NCI-H345 treated with DMSO at 0.1 percent for 48 hours (cell line): ENCODE measurements around the gene WWOX.
A peak's percentile ranks its signal among the peaks of the same experiment; 100 is the strongest.
"Not testable (repeated sequence)": the region's sequence is repeated elsewhere in the genome, so short reads cannot be mapped to it uniquely, and the experiment has no call there.

Experiments used
- DNase-seq: peaks from one replicate; lab custom pipeline; 2025; ENCODE audit not compliant: unreplicated experiment; lab: John Stamatoyannopoulos, UW

WWOX gene

DNA sequence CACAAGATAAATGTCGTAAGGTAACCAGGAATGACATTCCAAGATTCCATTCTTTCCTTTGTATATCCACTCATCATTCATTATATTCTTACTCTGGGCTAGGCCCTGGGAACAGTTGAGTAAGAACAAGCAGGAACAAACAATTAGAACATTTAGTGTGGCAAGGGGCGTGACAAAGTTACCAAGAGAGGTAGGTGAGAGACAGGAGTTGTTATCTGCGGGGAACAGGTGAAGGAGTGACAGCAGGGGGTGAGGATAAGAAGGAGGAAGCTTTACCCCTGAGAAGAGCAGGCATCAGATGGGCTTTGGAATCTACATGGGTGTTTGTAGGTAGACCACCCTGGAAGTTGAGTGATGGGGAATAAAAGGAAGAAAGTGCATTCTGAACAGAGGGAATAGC lies 568.9 kb downstream of the WWOX start:
- no peak for DNase-seq

DNA sequence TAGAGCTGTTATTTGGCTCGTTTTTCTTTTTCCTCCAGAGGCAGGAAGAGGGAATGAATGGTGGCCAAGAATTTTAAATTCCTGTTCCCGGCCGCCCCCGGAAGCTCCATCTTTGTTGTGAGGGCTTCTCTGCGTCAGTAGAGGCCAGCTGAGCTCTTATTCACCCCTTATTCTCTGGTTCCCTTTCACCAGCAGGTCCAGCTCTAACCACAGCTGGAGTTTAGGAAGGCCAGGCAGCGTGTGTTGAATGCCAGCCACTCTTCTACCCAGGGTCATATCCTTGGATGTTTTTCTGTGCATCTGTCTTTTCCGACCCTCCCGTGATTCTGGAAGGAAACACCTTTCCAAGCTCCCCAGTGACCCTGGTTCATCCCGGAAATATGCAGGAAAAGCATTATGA lies 570.5 kb downstream of the WWOX start:
- no peak for DNase-seq

DNA sequence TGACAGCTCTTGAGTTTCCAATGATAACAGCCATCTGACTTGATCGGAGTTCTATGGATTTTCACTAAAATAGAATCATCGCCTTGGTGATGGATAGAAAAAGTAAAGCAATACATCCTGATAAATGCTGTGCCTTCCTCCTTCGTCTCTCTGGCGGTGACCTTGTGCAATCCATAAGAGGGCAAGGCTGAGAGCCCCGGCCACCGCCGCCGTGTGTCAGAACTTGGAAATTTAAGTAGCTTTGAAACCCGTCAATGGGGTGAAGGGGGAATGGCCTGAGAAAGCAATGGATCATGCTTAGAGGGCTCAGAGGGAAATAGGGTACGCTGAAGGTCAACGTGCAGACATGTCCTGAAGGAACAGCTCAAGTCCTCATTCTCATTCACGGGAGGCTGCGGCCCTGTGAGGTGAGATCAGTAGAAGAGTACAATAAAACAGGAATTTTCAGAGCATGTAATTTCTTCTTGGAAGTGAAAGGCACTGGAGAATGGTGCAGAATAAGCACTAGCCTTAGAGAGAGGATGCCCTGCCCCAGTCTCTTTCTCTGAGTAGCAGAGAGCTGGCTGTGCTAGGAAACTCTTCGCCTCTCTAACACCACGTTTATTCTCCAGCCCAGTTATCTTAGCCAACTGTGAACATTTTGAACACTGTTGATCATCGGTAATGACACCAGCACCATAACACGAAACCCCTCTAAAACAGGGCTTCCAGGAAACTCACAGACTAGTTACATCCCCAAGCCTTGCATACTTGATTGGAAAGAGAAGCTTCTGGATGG lies 573.5 kb downstream of the WWOX start:
- DNase-seq, result no peak

DNA sequence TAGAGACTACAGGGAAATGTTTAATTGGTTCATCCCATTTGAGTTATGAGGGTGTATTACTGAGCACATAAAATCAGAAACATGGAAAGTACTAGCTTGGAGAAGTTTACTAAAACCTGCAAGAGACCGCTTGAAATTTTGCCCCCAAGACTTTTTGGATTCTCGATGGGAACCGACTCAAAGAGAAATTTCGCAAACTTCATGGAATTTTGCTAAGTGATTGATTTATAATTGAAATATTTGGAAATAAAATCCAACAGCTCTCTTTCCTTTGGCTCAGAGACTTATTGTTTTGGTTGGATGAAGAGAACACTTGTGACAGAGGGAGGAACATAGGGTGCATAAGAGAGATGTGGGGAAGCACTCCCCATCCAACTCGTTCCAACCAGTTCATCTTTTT lies 574.4 kb downstream of the WWOX start:
- no peak for DNase-seq

DNA sequence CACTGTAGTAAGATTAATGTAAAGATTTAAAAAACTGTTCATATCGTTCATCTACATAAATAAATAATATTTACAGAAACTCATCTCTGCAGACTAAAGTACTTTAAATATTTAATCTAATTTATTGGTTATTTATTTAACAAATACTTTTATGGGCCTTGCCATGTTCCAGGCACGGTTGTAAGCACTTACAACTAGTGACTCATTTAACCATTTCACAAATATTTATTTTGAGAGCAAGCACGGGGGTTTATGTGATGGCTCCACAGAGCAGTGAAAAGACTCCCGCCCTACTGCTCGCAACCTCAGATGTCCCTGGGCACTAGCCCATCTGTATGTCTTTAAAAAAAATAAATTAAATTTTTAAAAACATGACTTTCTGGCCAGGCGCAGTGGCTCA lies 575.9 kb downstream of the WWOX start:
- DNase-seq, result no peak

DNA sequence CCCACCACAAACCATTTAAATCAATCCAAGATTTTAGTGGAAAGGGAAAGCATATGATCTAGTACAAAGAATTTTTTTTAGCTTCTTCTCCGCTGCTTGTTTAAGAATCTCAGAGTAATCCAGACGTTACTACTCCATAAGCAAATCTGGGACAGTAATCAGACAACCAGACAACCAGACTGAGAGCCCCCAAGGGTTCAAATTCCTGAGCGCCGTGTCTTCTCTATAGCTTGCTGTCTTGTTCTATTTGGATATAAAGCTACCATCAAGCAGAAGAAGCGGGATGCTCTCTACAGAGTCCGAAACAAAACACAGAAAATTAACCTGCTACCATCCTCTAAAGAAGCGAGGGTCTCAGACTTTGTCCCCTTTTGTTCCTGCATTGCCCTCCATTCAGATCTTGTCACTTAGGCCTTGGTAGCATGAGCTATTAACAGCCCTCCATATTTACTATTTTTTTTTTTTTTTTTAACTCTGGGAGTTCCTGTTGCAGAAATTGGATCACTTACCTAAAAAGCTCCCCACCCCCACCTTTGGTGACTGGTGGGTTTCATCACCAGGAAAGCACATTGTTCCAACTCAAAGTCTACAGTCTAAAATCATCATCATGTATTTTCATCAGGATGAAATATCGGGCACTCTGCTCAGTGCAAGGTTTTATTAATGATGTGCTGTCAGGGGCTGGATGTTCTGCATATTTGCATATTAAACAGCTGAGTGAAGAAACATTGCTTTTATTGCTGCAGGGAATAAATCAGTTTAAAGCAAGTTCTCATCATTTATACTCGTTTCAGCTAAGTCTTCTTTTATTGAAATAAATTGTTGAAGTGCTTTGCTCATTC lies 576.7 kb downstream of the WWOX start:
- no peak for DNase-seq

DNA sequence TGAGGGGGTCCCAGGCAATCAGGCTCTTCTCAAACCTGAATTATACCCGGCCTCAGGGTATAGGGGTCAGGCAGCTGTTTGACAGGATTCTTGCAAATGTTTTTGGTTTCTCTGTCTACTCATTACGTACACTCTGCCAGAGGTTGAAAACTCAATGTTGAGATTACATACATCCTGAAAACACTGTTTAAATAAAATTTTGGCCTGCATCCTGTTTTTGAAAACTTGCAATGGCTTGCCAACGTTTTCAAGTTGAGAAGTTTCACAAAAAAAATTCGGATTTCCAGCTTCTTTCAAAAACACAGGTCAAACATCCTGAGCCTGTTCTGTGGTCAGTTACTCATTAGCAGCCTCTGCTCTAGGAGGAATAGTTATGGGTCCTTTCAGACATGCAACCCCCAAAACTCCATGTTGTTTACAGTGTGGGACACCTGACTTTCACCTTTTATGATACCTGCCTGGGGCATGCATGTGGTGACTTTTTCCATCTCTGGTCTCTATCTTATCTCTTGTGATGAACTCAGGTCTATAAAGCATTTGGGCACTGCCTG lies 577.8 kb downstream of the WWOX start:
- no peak for DNase-seq

DNA sequence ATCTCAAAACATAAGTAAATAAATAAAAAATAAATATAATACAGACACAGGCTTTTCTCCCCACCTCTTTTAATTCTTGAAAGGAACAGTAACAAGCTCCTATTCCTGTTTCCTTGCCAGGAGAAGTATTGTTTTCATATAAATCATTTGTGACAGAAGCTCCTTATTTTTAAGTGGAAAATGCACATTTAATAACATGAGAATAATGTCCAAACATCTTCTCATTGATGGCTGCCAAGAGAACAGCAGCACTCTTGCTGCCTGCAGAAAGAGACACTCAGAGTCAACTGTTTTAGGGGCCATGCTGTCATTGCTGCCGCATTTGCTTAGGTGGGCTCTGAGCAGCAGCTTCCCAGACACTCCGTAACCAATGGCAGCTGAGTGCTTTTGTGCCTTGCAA lies 580.1 kb downstream of the WWOX start:
- no peak for DNase-seq

DNA sequence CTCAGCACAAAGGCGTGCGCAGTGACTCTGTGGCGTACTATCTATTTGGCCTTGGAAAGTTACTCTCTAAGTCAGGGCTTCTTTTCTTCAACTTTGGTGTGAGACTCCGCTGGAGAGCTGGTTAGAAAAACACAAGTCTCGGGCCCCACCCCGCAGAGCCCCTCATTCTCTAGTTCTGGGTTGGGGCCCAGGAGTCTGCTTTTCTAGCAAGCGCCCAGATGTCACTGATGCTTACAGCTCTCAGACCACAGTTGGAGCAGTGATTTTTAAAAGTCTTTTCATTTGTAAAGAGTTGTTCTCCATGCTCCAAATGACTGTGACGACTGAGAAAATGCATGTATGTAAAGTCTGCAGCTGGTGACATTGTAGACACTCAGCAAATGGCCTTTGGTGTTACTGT lies 582.3 kb downstream of the WWOX start:
- DNase-seq, result no peak

DNA sequence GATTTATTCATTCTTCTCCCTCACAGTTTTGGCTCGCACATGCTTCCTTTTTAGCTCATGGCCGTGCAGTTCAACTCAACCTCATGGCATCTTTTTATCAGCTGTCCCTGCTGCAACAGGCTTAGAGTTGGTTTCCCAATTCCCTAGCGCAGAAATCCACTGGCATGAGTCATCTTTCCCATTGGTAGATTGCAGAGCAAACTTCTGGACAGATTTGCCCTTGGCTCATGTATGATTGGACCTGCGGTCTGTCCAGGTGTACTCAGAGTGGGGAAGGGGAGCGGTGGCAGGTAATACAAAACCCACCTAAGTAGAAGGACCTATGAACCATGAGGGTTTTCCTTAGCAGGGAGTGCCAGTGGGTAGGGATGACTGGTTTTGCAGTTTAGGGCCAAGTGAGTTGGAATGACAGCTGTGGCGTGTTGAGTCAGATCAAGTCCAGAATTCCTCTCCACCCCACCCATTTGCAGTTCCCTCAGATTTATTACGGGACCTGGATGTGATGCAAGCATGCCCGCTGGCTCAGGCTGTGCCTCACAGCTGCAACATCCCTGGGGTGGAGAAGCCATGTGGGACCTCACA lies 584.7 kb downstream of the WWOX start:
- no peak for DNase-seq

DNA sequence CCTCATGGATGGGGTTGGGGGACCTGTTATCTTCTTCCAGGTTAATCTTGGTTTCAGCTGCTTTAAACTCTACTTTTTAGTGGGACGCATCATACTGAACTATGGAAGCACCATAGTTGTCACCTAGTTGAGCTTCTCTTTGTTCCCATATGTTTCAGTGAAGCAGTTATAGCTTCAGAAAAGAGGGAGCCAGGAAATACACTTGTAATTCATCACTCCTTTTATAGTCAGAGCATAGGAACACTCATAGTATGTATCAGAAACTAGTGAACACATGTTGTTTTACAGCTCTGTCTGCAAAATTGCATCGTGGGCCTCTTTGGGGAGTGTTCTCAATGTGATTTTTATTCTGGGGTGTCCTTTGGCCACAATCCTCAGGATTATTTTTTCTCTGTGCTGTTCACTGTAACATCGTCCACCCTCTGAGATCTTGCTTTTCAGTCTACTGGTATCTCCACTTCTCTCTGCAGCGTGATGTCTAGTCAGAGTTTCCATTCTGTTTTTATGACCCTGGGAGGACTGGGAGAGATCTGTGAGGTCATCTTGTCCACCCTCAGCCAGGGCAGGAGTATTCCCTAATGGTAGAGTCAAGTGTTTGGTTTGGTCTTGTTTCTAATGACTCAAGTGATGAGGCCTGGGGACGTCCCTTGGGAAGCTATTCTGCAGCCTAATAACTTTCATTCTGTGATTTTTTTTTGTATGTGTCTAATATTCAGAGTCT lies 585.4 kb downstream of the WWOX start:
- no peak for DNase-seq

DNA sequence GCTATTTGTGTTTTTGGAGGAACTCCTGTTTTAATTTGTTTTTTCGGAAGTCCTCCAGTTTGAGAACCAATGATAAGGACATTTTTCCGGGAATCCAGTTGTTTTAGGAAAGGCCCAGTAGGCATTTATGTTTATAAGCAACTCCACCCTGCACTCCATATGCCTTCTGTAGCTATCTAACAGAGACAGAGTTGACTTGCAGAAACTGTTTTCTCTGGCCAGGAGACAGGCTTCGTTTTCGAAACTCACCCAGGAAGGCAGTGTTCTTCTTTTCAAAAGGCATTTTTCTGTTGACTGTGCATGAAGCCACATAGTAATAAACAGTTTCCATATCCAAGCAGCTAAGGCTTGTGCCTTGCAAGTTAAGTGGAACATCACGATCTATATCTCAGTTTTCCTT lies 587.1 kb downstream of the WWOX start:
- no peak for DNase-seq

DNA sequence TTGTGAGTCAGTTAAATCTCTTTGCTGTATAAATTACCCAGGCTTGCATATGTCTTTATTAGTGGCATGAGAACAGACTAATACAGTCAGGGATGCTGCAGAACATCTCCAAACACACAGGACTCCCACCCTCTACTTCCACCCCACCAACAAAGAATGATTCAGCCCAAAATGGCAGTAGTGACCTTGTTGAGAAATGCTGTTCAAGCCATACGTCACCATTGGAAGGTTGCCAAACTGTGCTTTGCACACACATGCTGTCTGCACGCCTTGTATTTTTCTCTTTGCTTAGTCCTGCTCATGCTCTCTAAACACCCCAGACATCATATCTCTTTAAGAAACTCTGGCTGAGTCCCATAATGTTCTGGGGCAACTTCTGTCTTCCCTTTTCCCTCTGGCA lies 589.6 kb downstream of the WWOX start:
- DNase-seq, result peak; percentile 8

DNA sequence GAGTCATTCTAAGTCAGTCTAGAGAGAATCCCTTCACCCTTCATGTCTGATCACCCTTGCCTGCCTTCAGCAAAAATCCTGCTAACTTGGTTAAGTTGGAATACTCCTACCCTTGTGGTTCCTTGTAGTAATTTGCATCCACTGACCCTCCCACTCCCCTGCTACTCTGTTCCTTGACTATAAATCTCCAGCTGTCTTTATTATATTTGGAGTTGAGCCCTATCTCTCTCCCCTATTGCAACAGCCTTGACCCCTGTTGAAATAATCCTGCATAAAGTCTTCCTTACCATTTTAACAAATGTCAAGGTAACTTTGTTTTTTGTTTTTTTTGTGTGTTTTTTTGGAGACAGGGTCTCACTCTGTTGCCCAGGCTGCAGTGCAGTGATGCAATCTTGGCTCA lies 590.1 kb downstream of the WWOX start:
- no peak for DNase-seq

DNA sequence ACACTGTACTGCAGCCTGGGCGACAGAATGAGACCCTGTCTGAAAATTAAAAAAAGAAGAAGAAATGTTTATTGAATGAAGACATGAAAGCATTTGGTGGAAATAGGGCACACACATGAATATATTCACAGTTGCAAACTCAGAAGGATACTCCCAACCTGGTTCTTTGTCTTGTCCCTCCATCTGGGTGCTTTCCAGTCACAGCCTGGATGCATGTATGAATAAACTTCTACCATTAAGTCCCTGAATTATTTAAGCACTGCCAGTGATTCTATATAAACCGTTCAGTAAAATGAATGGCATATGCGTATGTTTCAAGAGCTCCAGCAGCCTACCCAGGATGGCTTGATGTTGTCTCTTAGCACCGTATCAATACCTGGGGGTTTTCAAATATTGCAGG lies 591.1 kb downstream of the WWOX start:
- DNase-seq, result no peak

DNA sequence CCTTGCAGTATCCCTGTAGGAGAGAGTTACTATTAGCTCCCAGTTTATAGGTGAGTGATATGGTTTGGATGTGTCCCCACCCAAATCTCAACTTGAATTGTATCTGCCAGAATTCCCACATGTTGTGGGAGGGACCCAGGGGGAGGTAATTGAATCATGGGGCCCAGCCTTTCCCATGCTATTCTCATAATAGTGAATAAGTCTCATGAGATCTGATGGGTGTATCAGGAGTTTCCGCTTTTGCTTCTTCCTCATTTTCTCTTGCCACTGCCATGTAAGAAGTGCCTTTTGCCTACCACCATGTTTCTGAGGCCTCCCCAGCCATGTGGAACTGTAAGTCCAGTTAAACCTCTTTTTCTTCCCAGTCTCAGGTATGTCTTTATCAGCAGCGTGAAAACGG lies 592.3 kb downstream of the WWOX start:
- DNase-seq, result not testable (repeated sequence)

DNA sequence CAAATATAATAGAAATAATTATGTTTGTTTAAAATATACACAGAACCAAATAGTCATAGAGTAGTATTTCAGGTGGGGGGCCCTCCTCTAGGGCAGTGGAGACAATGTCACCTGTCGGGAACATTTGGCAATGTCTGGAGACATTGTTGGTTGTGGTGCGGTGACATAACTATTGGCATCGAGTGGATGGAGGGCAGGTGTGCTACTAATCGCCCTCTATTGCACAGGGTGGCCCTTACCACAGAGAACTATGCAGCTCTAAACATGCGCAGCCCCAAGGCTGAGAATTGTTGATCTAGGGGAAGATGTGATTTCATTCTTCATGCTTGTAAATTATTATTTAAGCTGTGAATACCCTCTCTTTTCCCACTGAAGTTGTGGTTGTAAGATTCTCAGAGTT lies 594.0 kb downstream of the WWOX start:
- DNase-seq, result no peak

DNA sequence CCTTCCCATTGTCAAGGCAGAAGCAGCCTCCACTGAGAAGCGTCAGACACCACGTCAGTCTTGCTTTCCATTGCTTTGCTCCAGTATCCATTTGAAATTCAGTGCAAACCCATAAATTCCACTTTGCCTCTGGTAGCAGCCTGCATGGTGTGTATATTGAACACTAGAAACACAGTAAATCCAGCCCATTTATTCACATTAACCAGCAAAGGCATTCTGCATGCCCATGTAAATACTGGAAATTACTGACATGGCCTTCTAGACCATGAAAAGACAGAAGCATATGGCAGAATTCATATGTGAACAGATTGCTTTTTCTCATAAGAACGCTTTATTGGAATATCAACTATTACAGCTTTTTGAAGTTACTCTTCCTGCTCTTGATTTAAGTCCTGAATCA lies 595.0 kb downstream of the WWOX start:
- no peak for DNase-seq

DNA sequence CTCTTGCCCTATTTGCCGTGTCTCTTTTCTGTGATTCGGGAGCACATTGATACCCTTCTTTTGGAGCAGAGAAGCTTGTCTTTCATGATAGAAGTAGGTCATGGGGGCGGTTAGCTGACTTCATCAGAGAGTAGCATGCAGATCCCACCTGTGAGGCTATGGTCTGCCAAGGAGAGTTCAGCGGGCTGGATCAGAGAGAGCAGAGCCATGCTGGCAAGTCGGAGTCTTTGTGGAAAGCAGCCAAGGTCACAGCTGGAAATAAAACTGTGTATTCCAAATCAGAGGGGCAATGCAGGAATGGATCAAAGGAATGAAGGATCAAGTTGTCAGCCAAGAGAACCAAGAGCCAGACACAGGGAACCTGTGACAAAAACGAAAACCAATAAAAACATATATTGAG lies 595.9 kb downstream of the WWOX start:
- no peak for DNase-seq

DNA sequence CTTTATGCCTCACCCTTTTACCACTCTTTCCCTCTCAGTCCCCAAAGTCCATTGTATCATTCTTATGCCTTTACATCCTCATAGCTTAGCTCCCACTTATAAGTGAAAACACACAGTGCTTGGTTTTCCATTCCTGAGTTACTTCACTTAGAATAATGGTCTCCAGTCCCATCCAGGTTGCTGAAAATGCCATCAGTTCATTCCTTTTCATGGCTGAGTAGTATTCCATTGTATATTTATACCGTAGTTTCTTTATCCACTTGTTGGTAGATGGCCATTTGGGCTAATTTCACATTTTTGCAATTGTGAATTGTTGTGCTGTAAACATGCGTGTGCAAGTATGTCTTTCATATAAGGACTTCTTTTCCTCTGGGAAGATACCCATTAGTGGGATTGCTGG lies 597.3 kb downstream of the WWOX start:
- no peak for DNase-seq

DNA sequence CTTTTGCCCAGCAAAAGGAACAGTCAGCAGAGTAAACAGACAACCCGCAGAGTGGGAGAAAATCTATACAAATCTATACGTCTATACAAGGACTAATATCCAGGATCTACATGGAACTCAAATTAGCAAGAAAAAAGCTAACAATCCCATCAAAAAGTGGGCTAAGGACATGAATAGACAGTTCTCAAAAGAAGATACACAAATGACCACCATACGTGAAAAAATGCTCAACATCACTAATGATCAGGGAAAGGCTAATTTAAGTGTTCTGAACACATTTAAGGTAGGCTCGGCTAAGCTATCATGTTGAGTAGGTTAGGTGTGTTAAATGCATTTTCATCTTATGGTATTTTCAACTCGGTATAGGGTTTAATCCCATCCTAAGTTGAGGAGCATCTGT lies 598.0 kb downstream of the WWOX start:
- no peak for DNase-seq
